A673 (cell line): ENCODE results near the gene SPRR2E.

Experiments used
- CTCF ChIP-seq: fragments of 300-800, 200-600 bp; sonication (generic); conservative IDR thresholded peaks from 2 replicates; pipeline ENCODE4 v1.5.1; 2017; ENCODE audit warnings: low read depth, mild to moderate bottlenecking, antibody characterized with exemption, low read length, moderate library complexity, mixed read lengths
- EZH2 ChIP-seq: fragments of 200-600 bp; sonication (generic); IDR thresholded peaks from 2 replicates; pipeline ENCODE4 v1.6.1; 2017; ENCODE audit warnings: borderline replicate concordance, low read depth, mild to moderate bottlenecking, mixed read lengths, antibody characterized with exemption, low read length; ENCODE audit not compliant: poor library complexity, severe bottlenecking

GRCh38 chr1:153127296-153127695 lies 33.0 kb upstream of the SPRR2E start:
- no peak for TF ChIP-seq EZH2
- no peak for TF ChIP-seq CTCF
